ENCODE measurements around the gene IQSEC1. TPM values are rescaled to one million over a fixed set of nuclear protein-coding genes. Genes with fewer than 3 reads are reported as not detected.

The IQSEC1 gene
- total and polyA plus RNA-seq, 2 donors (not counting 3 experiments of a cell fraction or from before 2014, with no cell fraction given) = 5.2 to 18.0 TPM

DNA sequence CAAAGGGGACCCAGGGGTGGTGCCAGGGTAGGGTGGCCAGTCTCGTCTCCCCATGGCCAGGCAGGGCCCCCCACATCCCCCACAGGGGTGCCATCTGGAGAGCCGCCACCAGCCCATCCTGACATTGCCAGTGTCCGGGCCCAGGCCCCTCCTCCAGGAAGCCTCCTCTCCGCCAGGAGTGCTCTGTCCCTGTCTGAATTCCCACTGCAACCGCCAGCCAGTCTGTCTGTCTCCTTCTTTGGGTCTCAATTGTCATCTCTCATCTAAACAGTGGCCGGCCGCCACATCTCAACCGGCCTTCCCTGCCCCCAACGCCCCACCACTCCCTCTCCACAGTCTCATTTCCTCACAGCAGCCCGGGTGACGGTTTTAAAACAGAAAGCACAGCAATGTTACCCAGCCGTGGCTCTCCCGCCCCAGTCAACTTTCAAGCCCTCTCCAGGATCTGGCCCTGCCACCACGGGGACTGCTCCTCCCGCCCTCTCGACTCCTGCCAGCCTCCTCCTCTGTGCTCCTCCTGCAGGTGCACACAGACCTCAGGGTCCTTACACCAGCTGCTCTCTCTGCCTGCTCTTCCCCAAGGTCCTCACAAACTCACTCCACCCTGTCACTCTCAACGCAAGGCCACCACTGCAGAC is 57.0 kb downstream of the IQSEC1 start:
- ChIA-PET POLR2A (no interaction called here), CTCF (interaction anchor here (1.1 kb wide), 1 partner anchor 21 kb away, joined by 3 read pairs; no protein-coding TSS in a partner anchor)
- Histone ChIP-seq H3K4me1 (ENCODE audit: control insufficient read depth, extremely low read depth, insufficient read depth, low read length) (no peaks in the 10 kb centered on the region), H3K27ac (ENCODE audit: insufficient read depth, low read depth, low read length) (no peak overlapping the region), H3K9me3 (replicated peaks; ENCODE audit: control insufficient read depth, insufficient read depth, low read length) (no peaks in the 10 kb centered on the region), H3K79me2 (ENCODE audit: control insufficient read depth, insufficient read depth, low read length) (no peaks in the 10 kb centered on the region), H3K36me3 (ENCODE audit: control insufficient read depth in 2 of 2, extremely low read depth in 1 of 2, insufficient read depth in 2 of 2, low read length in 2 of 2) (no peaks in the 10 kb centered on the region), H3K9ac (replicated peaks; ENCODE audit: extremely low read depth, insufficient read depth, low read length) (no peak overlapping the region), H2AFZ (ENCODE audit: low read depth, low read length) (no peak overlapping the region), H3K9me1 (replicated peaks; ENCODE audit: control insufficient read depth, extremely low read depth, insufficient read depth, low read length) (no peaks in the 10 kb centered on the region), H3K4me3 (replicated peaks in 1 of 3; ENCODE audit: insufficient read depth in 1 of 3, low read depth in 1 of 3, low read length in 3 of 3) (no peak overlapping the region), H3K27me3 (ENCODE audit: control insufficient read depth in 2 of 2, insufficient read depth in 2 of 2, low read length in 2 of 2) (peaks cover 0 to 1% of the 10 kb centered on the region in 2 experiments), H4K20me1 (replicated peaks; ENCODE audit: control insufficient read depth, extremely low read depth, insufficient read depth, low read length) (no peaks in the 10 kb centered on the region), H3K4me2 (ENCODE audit: insufficient read depth, low read length) (no peak overlapping the region)
- FAIRE-seq (no peak), DNase-seq (ENCODE audit: low read depth, low spot score) (no peak)
- intact Hi-C loops (cut with micrococcal nuclease) = no loop called here
- dilution Hi-C loops (cut with MboI; ENCODE audit: extremely low pct_ligation_motif_present, low sequenced_read_pairs) = no loop called here
- BruUV-seq (replicated peaks) = no TSS peak
- TF ChIP-seq EZH2 (IDR thresholded peaks at IDR 0.05; ENCODE audit: borderline replicate concordance, low read depth, low read length, severe bottlenecking) = no peak
- no peak for TF ChIP-seq POLR2A (IDR thresholded peaks at IDR 0.05; ENCODE audit: low read depth, low read length)
- TF ChIP-seq FOS (IDR thresholded peaks at IDR 0.05; ENCODE audit: borderline replicate concordance, insufficient read depth, low read length) = no peak

DNA sequence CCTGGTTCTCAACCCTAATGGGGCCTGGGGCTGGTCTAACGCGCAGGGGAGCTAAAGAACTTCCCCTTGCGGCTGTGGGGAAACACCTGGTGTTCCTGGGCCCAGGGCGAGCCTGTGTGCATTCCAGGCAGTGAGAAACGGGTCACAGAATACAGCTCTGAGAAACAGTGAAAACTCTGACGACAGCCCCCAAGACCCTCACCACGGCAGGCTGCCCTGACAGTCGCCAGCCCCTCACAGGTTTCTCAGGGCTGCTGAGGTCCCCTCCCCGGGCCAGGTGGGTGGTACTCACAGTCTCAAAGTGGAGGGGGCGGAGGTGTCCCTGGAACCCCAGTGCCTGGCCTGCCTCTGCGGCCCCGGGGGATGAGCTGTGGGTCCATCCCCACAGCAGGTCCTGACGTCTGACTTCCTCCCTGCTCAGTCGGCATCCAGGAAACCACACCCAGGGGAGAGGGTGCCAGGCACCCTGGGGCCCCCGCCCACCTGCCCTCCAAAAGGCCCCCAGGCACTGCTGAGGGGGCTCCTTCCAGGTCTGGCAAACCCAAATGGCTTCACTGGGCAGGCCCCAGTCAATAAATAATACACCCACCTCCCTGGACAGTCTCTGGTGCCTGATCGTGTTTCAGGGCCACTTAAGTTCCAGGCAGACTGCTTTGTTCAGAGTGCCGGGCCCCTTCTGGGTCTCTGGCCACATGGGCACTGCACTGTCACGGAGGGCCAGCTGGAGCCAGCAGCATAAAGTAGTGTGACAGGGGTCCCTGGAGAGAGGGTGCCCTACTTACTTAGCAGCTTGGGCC is 57.7 kb downstream of the IQSEC1 start:
- dilution Hi-C loops (cut with MboI; ENCODE audit: extremely low pct_ligation_motif_present, low sequenced_read_pairs) = no loop called here
- Histone ChIP-seq H3K36me3 (ENCODE audit: control insufficient read depth in 2 of 2, extremely low read depth in 1 of 2, insufficient read depth in 2 of 2, low read length in 2 of 2) (no peaks in the 10 kb centered on the region), H3K4me1 (ENCODE audit: control insufficient read depth, extremely low read depth, insufficient read depth, low read length) (no peaks in the 10 kb centered on the region), H4K20me1 (replicated peaks; ENCODE audit: control insufficient read depth, extremely low read depth, insufficient read depth, low read length) (no peaks in the 10 kb centered on the region), H3K27ac (ENCODE audit: insufficient read depth, low read depth, low read length) (no peak overlapping the region), H3K9me3 (replicated peaks; ENCODE audit: control insufficient read depth, insufficient read depth, low read length) (no peaks in the 10 kb centered on the region), H3K79me2 (ENCODE audit: control insufficient read depth, insufficient read depth, low read length) (no peaks in the 10 kb centered on the region), H3K9ac (replicated peaks; ENCODE audit: extremely low read depth, insufficient read depth, low read length) (no peak overlapping the region), H3K4me3 (replicated peaks in 1 of 3; ENCODE audit: insufficient read depth in 1 of 3, low read depth in 1 of 3, low read length in 3 of 3) (no peak overlapping the region), H3K9me1 (replicated peaks; ENCODE audit: control insufficient read depth, extremely low read depth, insufficient read depth, low read length) (no peaks in the 10 kb centered on the region), H2AFZ (ENCODE audit: low read depth, low read length) (no peak overlapping the region), H3K27me3 (ENCODE audit: control insufficient read depth in 2 of 2, insufficient read depth in 2 of 2, low read length in 2 of 2) (peaks cover 0 to 1% of the 10 kb centered on the region in 2 experiments), H3K4me2 (ENCODE audit: insufficient read depth, low read length) (no peak overlapping the region)
- no TSS peak for BruUV-seq (replicated peaks)
- intact Hi-C loops (cut with micrococcal nuclease) = no loop called here
- ChIA-PET CTCF (interaction anchor here (1.1 kb wide), 1 partner anchor 20 kb away, joined by 3 read pairs; no protein-coding TSS in a partner anchor), POLR2A (no interaction called here)
- TF ChIP-seq POLR2A (IDR thresholded peaks at IDR 0.05; ENCODE audit: low read depth, low read length) (no peak), POLR2AphosphoS5 (IDR thresholded peaks at IDR 0.05; ENCODE audit: insufficient read depth, low read depth, low read length) (no peak), GATA2 (IDR thresholded peaks at IDR 0.05; ENCODE audit: insufficient read depth, insufficient read length, low read depth, low read length) (no peak), FOS (IDR thresholded peaks at IDR 0.05; ENCODE audit: borderline replicate concordance, insufficient read depth, low read length) (no peak), EZH2 (IDR thresholded peaks at IDR 0.05; ENCODE audit: borderline replicate concordance, low read depth, low read length, severe bottlenecking) (no peak), JUN (IDR thresholded peaks at IDR 0.05; ENCODE audit: borderline replicate concordance, insufficient read depth, insufficient read length, low read depth) (no peak), MYC (IDR thresholded peaks at IDR 0.05; ENCODE audit: low read depth, low read length) (no peak)
- TF ChIP-seq, protein P1, sequence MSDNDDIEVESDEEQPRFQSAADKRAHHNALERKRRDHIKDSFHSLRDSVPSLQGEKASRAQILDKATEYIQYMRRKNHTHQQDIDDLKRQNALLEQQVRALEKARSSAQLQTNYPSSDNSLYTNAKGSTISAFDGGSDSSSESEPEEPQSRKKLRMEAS (IDR thresholded peaks at IDR 0.05; ENCODE audit: insufficient read depth, insufficient read length) = no peak
- TF ChIP-seq, protein P2, sequence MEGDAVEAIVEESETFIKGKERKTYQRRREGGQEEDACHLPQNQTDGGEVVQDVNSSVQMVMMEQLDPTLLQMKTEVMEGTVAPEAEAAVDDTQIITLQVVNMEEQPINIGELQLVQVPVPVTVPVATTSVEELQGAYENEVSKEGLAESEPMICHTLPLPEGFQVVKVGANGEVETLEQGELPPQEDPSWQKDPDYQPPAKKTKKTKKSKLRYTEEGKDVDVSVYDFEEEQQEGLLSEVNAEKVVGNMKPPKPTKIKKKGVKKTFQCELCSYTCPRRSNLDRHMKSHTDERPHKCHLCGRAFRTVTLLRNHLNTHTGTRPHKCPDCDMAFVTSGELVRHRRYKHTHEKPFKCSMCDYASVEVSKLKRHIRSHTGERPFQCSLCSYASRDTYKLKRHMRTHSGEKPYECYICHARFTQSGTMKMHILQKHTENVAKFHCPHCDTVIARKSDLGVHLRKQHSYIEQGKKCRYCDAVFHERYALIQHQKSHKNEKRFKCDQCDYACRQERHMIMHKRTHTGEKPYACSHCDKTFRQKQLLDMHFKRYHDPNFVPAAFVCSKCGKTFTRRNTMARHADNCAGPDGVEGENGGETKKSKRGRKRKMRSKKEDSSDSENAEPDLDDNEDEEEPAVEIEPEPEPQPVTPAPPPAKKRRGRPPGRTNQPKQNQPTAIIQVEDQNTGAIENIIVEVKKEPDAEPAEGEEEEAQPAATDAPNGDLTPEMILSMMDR (IDR thresholded peaks at IDR 0.05; ENCODE audit: extremely low read depth in 1 of 2, insufficient read depth in 1 of 2, low read depth in 1 of 2, low read length in 2 of 2) = no peak
- no peak for FAIRE-seq
- DNase-seq (ENCODE audit: low read depth, low spot score) = no peak
